ENCODE data around the gene RXRA.

RXRA gene

DNA sequence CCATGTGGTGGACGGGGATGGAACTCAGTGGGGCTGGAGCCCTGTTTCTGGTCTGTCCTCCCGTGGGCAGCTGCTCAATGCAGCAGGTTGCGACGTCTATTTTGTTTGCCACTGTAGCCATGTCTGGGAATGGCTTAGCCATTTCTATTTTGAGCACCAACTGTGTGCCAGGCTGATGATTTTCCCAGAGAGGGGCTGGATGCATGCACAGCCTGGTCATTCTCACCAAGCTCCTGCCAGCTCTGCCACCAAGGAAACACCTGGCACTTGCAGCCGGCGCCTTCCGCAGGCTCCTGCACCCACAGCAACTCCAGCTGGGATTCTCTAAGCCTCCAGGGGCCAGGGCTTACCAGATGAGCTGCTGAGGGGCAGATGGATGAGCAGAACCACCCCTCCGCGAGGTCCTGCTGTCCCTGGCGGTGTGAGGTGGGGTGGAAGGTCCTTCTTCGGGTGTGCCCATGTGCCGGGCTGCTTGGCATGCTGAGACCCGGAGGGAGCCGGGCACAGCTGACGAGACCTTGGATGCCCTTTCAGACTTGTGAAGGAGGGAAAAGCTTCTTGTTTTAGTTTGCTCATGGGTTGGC is 151.2 kb downstream of the RXRA start:
- DNase-seq, result no peak

GRCh38 chr9:134477927-134478326 is 151.7 kb downstream of the RXRA start:
- no peak for DNase-seq

DNA sequence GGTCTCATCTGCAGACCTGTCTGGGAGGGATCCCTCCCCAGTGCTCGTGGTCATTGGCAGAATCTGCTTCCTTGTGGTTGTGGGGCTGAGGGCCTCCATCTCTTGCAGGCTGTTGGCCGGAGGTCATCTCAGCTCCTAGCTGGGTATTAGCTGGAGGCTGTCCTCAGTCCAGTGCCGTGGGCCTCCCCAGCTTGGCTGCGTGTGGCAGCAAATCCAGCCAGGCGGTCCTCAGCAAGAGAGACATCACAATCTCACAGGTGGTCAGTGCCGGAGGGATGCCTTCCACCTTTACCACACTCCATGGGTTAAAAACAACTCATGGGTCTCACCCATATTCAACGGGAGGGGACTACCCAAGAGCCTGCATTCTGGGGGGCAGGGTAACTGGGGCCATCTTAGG is 155.5 kb downstream of the RXRA start:
- DNase-seq, result no peak

DNA sequence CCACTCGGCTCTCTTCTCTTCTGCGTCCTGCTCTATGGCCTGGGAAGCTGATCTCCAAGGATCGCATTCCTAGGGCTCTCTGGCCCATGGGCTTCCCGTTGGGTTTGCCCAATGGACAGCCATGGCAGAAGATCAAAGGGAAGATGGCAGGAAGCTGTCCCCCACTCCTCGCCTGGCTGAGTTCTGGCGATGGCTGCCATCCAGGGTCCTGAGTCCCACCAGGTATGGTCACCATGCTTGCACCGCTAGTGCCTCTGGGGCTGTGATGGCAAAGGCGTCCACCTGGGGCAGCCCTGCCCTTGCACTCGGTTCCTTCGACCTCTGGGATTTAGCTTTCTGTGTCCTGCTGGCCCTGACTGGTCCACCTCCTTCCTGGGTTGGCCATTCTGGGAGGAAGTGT is 156.0 kb downstream of the RXRA start:
- no peak for DNase-seq

- DNase-seq, result no peak
Measured at GRCh38 chr9:134483361-134484184, 157.3 kb downstream of the RXRA start.

DNA sequence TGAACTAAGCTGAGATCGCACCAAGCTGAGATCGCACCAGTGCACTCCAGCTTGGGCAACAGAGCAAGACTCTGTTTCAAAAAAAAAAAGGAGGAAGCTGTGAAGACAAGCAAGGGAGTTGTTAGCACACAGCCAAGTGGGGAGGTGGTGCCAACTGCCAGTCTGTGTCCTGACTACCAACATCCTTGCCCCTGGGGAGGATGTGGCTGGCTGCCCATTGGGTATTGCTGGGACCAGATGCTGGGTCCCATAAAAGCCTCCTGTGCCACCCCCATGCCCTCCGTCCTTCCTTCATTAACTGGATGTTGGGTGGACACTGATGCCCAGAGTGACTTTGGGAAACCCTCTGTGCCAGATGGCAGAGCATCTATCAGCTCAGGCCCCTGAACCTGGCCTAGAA is 158.2 kb downstream of the RXRA start:
- DNase-seq, result peak; percentile 40

GRCh38 chr9:134485653-134486052 is 159.4 kb downstream of the RXRA start:
- no peak for DNase-seq

DNA sequence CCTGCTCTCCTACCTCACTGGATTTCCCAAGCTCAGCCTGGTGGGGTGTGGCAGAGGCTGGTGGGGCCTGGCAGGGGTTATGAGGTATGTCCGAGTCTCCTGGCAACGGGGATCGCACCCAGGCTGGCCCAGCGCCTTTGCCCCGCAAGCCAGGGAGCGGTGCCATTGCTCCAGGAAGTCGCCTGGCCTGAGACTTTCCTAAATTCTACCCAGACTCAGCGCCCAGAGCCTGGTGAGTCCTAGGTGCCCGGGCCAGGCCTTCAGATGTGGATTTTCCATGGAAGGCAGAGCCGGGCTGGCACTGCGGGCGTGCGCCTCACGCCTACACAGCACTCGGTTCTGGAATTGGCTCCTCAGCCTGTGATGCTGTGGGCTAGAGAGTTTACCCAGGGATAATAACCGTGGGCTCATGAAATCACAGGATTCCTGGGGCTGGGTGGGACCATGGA is 159.9 kb downstream of the RXRA start:
- no peak for DNase-seq

- DNase-seq, result no peak
Measured at GRCh38 chr9:134486596-134486995, 160.3 kb downstream of the RXRA start.
